Kidney (tissue), 14 donors: ENCODE results near the gene OSTN. TPM values are rescaled to one million over a fixed set of nuclear protein-coding genes. Genes with fewer than 3 reads are reported as not detected.
"Not testable (repeated sequence)": the region's sequence is repeated elsewhere in the genome, so short reads cannot be mapped to it uniquely, and the experiment has no call there.

ENCODE experiments used
- DNase-seq, 5 donors: peaks; one replicate each; pipeline ENCODE4 v3.0.0-alpha.2; 2013 to 2020
- FAIRE-seq: peaks from 2 replicates; lab custom pipeline; 2012; peaks lifted over from hg19 to GRCh38; lab: Jason Lieb, UNC
- H3K27ac ChIP-seq, 2 donors: one replicate each; pipeline ENCODE4 v1.7.0; 2013; ENCODE audit warnings: low read depth in 2 of 2, low read length in 2 of 2, inconsistent platforms in 1 of 2
- H3K27me3 ChIP-seq: one replicate; pipeline ENCODE4 v1.7.1; 2013; ENCODE audit warnings: low read length, inconsistent platforms; ENCODE audit not compliant: control insufficient read depth, insufficient read depth
- H3K36me3 ChIP-seq, 3 donors: one replicate each; pipeline versions ENCODE4 v1.7.0 to v1.7.1; 2013; ENCODE audit warnings: low read length in 3 of 3, control low read depth in 1 of 3, inconsistent platforms in 1 of 3; ENCODE audit not compliant: insufficient read depth in 3 of 3, control insufficient read depth in 2 of 3
- H3K4me1 ChIP-seq, 3 donors: one replicate each; pipeline versions ENCODE4 v1.7.0 to v1.7.1; 2013; ENCODE audit warnings: low read length in 3 of 3, inconsistent platforms in 1 of 3, low read depth in 1 of 3; ENCODE audit not compliant: control insufficient read depth in 2 of 3, insufficient read depth in 2 of 3
- H3K4me3 ChIP-seq, 3 donors: one replicate each; pipeline versions ENCODE4 v1.7.0 to v1.8.1; 2013; ENCODE audit warnings: low read length in 3 of 3, control low read depth in 1 of 3, inconsistent platforms in 1 of 3
- H3K9ac ChIP-seq, 3 donors: one replicate each; pipeline versions ENCODE4 v1.7.0 to v1.7.1; 2013; ENCODE audit warnings: low read length in 3 of 3, control low read depth in 1 of 3, inconsistent platforms in 1 of 3
- H3K9me3 ChIP-seq, 3 donors: one replicate each; pipeline versions ENCODE4 v1.7.0 to v1.7.1; 2013; ENCODE audit warnings: low read length in 3 of 3, control low read depth in 1 of 3, inconsistent platforms in 1 of 3; ENCODE audit not compliant: control insufficient read depth in 2 of 3, insufficient read depth in 1 of 3
- intact Hi-C: fragments of 100-400 bp; cut with DNase I; formaldehyde crosslinking; loops from one replicate; pipeline ENCODE4 v1.11.1; 2022
- polyA plus RNA-seq: library from polyadenylated mRNA; stranded (reverse); fragments of 350-450 nt; fragmentation: Illumina TruSeq; extraction: RNeasy Lipid Tissue Mini Kit (QIAGEN cat#74804); gene quantifications from one replicate; pipeline ENCODE4 v1.2.3, GENCODE V29; 2014; ENCODE audit warnings: low read depth, low replicate concordance; ENCODE audit not compliant: insufficient read depth
- total RNA-seq: library from RNA; stranded (reverse); fragmentation: NEBNext Ultra II Directional; extraction: Animal tissue kit (Norgen Biotek cat#: 25700); gene quantifications from one replicate; pipeline ENCODE4 v1.2.1, GENCODE V29; 2021
- TF ChIP-seq, protein P1 (sequence below): IDR thresholded peaks from 3 replicates; pipeline ENCODE4 v1.5.1; 2012; ENCODE audit warnings: mild to moderate bottlenecking, moderate library complexity, borderline replicate concordance; ENCODE audit not compliant: insufficient read depth; ENCODE audit errors: extremely low read depth
- donor health status: control.
- donor health status: control.
- donor health status: control.
- donor health status: control.
- donor health status: control.
- donor health status: DM: yes; HTN: yes; CAD: no.
- donor health status: Normal renal cell carcinoma (clear cell type).

Gene OSTN
- total and polyA plus RNA-seq, 2 donors from 2014 or later: not detected

DNA sequence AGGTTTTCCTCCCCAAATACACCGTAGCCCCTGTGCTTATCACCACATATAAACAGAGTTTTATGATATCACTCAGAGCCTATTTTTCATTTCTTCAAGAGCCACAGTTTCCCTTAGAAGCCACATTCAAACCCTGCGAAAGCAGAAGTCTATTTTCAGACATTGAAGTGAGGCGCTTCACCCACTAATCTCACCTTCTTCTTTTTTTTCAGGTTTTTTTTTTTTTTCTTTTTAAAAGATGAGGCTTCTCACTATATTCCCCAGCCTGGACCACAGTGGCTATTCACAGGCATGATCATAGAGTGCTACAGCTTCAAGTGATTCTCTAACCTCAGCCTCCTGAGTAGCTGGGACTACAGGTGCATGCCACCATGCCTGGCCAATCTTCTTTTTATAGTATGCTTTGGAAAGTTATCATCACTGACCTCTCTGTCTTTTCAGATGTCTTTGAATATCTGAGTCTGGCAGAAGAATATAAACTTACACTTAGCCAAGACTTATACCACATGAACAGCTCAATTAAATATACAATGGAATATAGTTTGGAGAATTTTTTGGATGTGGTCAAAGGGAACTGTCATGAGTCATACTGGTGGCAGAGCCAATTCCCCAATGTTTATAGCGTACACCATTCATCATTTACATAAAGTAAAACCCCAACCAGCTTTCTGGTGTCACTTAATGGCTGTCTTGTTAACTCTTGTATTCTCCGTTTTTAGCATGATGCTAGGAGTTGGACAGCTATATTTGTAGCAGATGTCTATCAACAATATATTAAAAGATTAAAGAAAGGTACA lies 70.4 kb downstream of the OSTN start:
- TF ChIP-seq, protein P1, sequence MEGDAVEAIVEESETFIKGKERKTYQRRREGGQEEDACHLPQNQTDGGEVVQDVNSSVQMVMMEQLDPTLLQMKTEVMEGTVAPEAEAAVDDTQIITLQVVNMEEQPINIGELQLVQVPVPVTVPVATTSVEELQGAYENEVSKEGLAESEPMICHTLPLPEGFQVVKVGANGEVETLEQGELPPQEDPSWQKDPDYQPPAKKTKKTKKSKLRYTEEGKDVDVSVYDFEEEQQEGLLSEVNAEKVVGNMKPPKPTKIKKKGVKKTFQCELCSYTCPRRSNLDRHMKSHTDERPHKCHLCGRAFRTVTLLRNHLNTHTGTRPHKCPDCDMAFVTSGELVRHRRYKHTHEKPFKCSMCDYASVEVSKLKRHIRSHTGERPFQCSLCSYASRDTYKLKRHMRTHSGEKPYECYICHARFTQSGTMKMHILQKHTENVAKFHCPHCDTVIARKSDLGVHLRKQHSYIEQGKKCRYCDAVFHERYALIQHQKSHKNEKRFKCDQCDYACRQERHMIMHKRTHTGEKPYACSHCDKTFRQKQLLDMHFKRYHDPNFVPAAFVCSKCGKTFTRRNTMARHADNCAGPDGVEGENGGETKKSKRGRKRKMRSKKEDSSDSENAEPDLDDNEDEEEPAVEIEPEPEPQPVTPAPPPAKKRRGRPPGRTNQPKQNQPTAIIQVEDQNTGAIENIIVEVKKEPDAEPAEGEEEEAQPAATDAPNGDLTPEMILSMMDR: no peak
- Histone ChIP-seq H3K27me3 (no peaks in the 10 kb centered on the region), H3K27ac (no peak overlapping the region), H3K4me1 (no peaks in the 10 kb centered on the region), H3K4me3 (no peak overlapping the region), H3K9me3 (no peaks in the 10 kb centered on the region), H3K36me3 (no peaks in the 10 kb centered on the region), H3K9ac (no peak overlapping the region)
- no peak for FAIRE-seq
- intact Hi-C loops: no loop called here
- DNase-seq: peak in 1 of 5 donors; percentile 36

DNA sequence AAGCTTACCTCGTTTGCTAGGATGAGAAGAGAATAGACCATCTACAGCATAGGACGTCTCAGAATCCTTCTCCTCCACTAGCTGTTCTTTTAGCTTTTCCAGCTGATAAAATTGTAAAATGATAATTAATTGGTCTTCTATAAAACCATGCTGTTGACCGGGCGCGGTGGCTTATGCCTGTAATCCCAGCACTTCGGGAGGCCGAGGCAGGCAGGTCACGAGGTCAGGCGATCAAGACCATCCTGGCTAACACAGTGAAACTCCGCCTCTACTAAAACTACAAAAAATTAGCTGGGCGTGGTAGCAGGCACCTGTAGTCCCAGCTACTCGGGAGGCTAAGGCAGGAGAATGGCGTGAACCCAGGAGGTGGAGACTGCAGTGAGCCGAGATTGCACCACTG lies 76.2 kb downstream of the OSTN start:
- intact Hi-C loops, H3K27ac ChIP-seq, DNase-seq, H3K27me3 ChIP-seq, H3K9me3 ChIP-seq, H3K36me3 ChIP-seq, H3K4me3 ChIP-seq, FAIRE-seq, H3K9ac ChIP-seq, H3K4me1 ChIP-seq: not testable (repeated sequence)

DNA sequence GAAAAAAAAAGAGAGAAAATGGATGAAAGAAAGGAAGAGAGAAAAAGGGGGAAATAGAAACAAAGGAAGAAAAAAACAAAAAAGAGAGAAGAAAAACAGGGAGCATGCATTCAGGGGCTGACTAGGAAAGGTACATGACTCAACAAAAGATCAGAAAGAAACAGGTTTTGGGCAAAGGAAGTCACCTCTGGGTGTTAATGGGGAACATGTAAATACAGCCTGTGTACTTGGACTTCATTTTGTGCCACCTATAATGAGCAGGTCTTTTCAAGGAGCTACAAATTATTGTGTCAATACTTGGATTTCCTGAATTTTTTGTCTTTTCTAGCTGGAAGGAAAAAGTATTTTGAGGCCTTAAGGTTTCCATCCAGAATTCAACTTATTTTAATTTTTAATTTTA lies 76.7 kb downstream of the OSTN start:
- intact Hi-C loops: no loop called here
- Histone ChIP-seq H3K4me3 (no peak overlapping the region), H3K9me3 (no peaks in the 10 kb centered on the region), H3K36me3 (no peaks in the 10 kb centered on the region), H3K9ac (no peak overlapping the region), H3K4me1 (no peaks in the 10 kb centered on the region), H3K27me3 (no peaks in the 10 kb centered on the region), H3K27ac (no peak overlapping the region)
- no peak for DNase-seq
- FAIRE-seq: no peak
- TF ChIP-seq, protein P1: no peak

DNA sequence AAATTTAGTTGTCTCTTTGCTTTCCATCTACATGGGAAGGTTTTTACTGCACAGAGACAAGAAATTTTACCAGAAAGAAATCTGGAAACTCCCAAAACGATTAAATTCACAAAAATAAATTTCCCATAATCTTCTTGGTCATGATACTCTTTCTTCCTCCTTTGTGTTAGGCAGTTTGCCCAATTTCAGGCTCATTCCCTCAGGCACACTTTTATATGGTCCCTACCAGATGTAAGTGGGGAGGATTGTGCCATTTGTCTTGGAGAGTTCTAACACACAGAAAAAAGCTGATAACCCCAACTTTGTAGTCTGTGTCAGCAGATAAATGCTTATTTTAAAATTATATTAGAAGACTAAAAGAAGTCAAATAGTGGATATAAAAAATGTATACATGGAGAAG lies 81.1 kb downstream of the OSTN start:
- TF ChIP-seq, protein P1: no peak
- no peak for FAIRE-seq

More for the DNA sequence above, 81.1 kb downstream of the OSTN start:
- Histone ChIP-seq H3K4me1 (no peaks in the 10 kb centered on the region), H3K27ac (no peak overlapping the region), H3K27me3 (no peaks in the 10 kb centered on the region), H3K9ac (no peak overlapping the region), H3K36me3 (no peaks in the 10 kb centered on the region), H3K9me3 (no peaks in the 10 kb centered on the region), H3K4me3 (no peak overlapping the region)
- intact Hi-C loops: no loop called here
- no peak for DNase-seq
